ENCODE results near the gene FAM228A.

DNA sequence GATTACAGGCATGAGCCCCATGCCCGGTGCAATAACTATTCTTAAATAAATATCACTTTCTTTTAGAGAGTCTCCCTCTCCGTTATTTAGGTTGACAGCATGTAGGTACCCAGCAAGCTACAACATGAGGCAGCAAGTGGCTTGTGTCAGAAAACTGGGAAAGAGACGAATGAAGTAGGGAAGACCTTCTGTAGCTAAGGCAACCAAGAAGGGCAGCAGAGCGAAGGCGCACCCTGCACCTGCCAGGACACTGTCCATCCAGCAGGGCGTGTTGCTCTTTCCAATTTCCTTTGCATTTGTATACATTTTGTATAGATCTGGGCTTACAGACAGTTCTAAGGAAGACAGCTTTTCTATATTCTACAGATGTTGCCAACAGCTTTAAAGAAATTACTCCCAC, 48.1 kb downstream of the FAM228A start:
- TF ChIP-seq EZH2 (IDR thresholded peaks at IDR 0.05; ENCODE audit: borderline replicate concordance, low read depth, low read length, severe bottlenecking) = no peak
- TF ChIP-seq, protein P1, sequence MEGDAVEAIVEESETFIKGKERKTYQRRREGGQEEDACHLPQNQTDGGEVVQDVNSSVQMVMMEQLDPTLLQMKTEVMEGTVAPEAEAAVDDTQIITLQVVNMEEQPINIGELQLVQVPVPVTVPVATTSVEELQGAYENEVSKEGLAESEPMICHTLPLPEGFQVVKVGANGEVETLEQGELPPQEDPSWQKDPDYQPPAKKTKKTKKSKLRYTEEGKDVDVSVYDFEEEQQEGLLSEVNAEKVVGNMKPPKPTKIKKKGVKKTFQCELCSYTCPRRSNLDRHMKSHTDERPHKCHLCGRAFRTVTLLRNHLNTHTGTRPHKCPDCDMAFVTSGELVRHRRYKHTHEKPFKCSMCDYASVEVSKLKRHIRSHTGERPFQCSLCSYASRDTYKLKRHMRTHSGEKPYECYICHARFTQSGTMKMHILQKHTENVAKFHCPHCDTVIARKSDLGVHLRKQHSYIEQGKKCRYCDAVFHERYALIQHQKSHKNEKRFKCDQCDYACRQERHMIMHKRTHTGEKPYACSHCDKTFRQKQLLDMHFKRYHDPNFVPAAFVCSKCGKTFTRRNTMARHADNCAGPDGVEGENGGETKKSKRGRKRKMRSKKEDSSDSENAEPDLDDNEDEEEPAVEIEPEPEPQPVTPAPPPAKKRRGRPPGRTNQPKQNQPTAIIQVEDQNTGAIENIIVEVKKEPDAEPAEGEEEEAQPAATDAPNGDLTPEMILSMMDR (IDR thresholded peaks at IDR 0.05; ENCODE audit: borderline replicate concordance, extremely low read depth, low read length, poor library complexity, severe bottlenecking) = no peak

Measured in DND-41 (cell line).